GM12872 (cell line): ENCODE results near the gene HYAL1.
A peak's percentile ranks its signal among the peaks of the same experiment; 100 is the strongest.

Experiments
- CTCF ChIP-seq: IDR thresholded peaks from 3 replicates; pipeline ENCODE4 v1.5.1; 2011; ENCODE audit warnings: low read depth, mild to moderate bottlenecking, low read length, moderate library complexity; ENCODE audit not compliant: insufficient read depth

Gene HYAL1

GRCh38 chr3:50260027-50260941 is 43.1 kb downstream of the HYAL1 start:
- TF ChIP-seq CTCF: peak; percentile 93

GRCh38 chr3:50259432-50260026 is 43.8 kb downstream of the HYAL1 start:
- no peak for TF ChIP-seq CTCF

GRCh38 chr3:50258979-50259378 is 44.4 kb downstream of the HYAL1 start:
- no peak for TF ChIP-seq CTCF

- TF ChIP-seq CTCF: no peak
Measured at GRCh38 chr3:50258029-50258680, 45.2 kb downstream of the HYAL1 start.

GRCh38 chr3:50256978-50257890 is 46.1 kb downstream of the HYAL1 start:
- TF ChIP-seq CTCF: peak; percentile 38; the same call in 2 of the 3 replicates

- no peak for TF ChIP-seq CTCF
Measured at GRCh38 chr3:50255251-50255615, 48.1 kb downstream of the HYAL1 start.
